ENCODE measurements around the gene RFK.
"Not testable (repeated sequence)": the region's sequence is repeated elsewhere in the genome, so short reads cannot be mapped to it uniquely, and the experiment has no call there.

Gene RFK

GRCh38 chr9:76394195-76394959, at the start of gene RFK:
Gene RFK (minus strand): TSS chr9:76394426. CDS start chr9:76394171, 255 bp downstream.
- ATAC-seq: peak; percentile 90
- H3K4me1 Mint-ChIP-seq: peaks cover 21% of the 10 kb centered on the region
- H3K27me3 Mint-ChIP-seq: no peaks in the 10 kb centered on the region
- DNase-seq: peak; percentile 79 to 92
- peak within 1 kb of the TSS; percentile 96 to 99 for H3K4me3 Mint-ChIP-seq
- peak within 1 kb of the TSS; percentile 97 to 98 for H3K27ac Mint-ChIP-seq
- no peaks in the 10 kb centered on the region for H3K9me3 Mint-ChIP-seq

GRCh38 chr9:76443887-76444286, 49.7 kb upstream of the RFK start:
- DNase-seq (no peak), ATAC-seq (no peak)
- peak overlapping the region in 1 of 2 donors; percentile 12 for H3K27ac Mint-ChIP-seq
- H3K4me3 Mint-ChIP-seq: peak overlapping the region in 1 of 2 donors; percentile 75
- peaks cover 29% of the 10 kb centered on the region for H3K4me1 Mint-ChIP-seq
- peaks cover 0 to 7% of the 10 kb centered on the region in 2 donors for H3K9me3 Mint-ChIP-seq
- peaks cover 6% of the 10 kb centered on the region for H3K27me3 Mint-ChIP-seq

- Mint-ChIP-seq H3K27ac (peak overlapping the region; percentile 95 to 97), H3K4me1 (peaks cover 45% of the 10 kb centered on the region), H3K27me3 (peaks cover 6% of the 10 kb centered on the region), H3K4me3 (peak overlapping the region; percentile 61 to 88), H3K9me3 (peaks cover 0 to 7% of the 10 kb centered on the region in 2 donors)
- ATAC-seq: peak; percentile 87
- DNase-seq: peak; percentile 41 to 74
Observed at GRCh38 chr9:76441551-76442322, 47.5 kb upstream of the RFK start.

GRCh38 chr9:76438841-76439588, 44.8 kb upstream of the RFK start:
- Mint-ChIP-seq H3K27ac (peak overlapping the region; percentile 34 to 86), H3K4me3 (peak overlapping the region in 1 of 2 donors; percentile 34), H3K9me3 (peaks cover 0 to 7% of the 10 kb centered on the region in 2 donors), H3K4me1 (peaks cover 52% of the 10 kb centered on the region), H3K27me3 (peaks cover 8% of the 10 kb centered on the region)
- DNase-seq: peak in 1 of 2 donors; percentile 44
- peak; percentile 74 for ATAC-seq

- ATAC-seq, H3K9me3 Mint-ChIP-seq, DNase-seq, H3K4me3 Mint-ChIP-seq, H3K27ac Mint-ChIP-seq: not testable (repeated sequence)
- H3K27me3 Mint-ChIP-seq: peaks cover 21% of the 10 kb centered on the region
- peaks cover 50% of the 10 kb centered on the region for H3K4me1 Mint-ChIP-seq
Observed at GRCh38 chr9:76437017-76437699, 42.9 kb upstream of the RFK start.

- not testable (repeated sequence) for H3K27ac Mint-ChIP-seq, H3K9me3 Mint-ChIP-seq, ATAC-seq, DNase-seq
- Mint-ChIP-seq H3K4me3 (peak overlapping the region in 1 of 2 donors; percentile 3), H3K27me3 (peaks cover 21% of the 10 kb centered on the region), H3K4me1 (peaks cover 29% of the 10 kb centered on the region)
Observed at GRCh38 chr9:76434897-76435296, 40.7 kb upstream of the RFK start.

- H3K9me3 Mint-ChIP-seq: no peaks in the 10 kb centered on the region
- no peak overlapping the region for H3K27ac Mint-ChIP-seq
- no peak for DNase-seq
- peaks cover 22% of the 10 kb centered on the region for H3K4me1 Mint-ChIP-seq
- peaks cover 21% of the 10 kb centered on the region for H3K27me3 Mint-ChIP-seq
- H3K4me3 Mint-ChIP-seq: peak overlapping the region in 1 of 2 donors; percentile 35
- peak; percentile 47 for ATAC-seq
Observed at GRCh38 chr9:76433836-76434235, 39.6 kb upstream of the RFK start.

GRCh38 chr9:76433406-76433805, 39.2 kb upstream of the RFK start:
- H3K27me3 Mint-ChIP-seq: peaks cover 21% of the 10 kb centered on the region
- ATAC-seq: peak; percentile 54
- no peak overlapping the region for H3K27ac Mint-ChIP-seq
- no peak for DNase-seq
- H3K4me1 Mint-ChIP-seq: peaks cover 18% of the 10 kb centered on the region
- no peaks in the 10 kb centered on the region for H3K9me3 Mint-ChIP-seq
- no peak overlapping the region for H3K4me3 Mint-ChIP-seq

GRCh38 chr9:76431601-76432000, 37.4 kb upstream of the RFK start:
- H3K27me3 Mint-ChIP-seq: peaks cover 21% of the 10 kb centered on the region
- H3K4me1 Mint-ChIP-seq: peaks cover 7% of the 10 kb centered on the region
- DNase-seq (no peak), ATAC-seq (no peak)
- no peak overlapping the region for H3K4me3 Mint-ChIP-seq
- no peaks in the 10 kb centered on the region for H3K9me3 Mint-ChIP-seq
- H3K27ac Mint-ChIP-seq: no peak overlapping the region

GRCh38 chr9:76426807-76427419, 32.7 kb upstream of the RFK start:
- peaks cover 20% of the 10 kb centered on the region for H3K4me1 Mint-ChIP-seq
- no peaks in the 10 kb centered on the region for H3K27me3 Mint-ChIP-seq
- H3K4me3 Mint-ChIP-seq: no peak overlapping the region
- no peak overlapping the region for H3K27ac Mint-ChIP-seq
- no peak for DNase-seq
- ATAC-seq: peak; percentile 58
- no peaks in the 10 kb centered on the region for H3K9me3 Mint-ChIP-seq

GRCh38 chr9:76425677-76426453, 31.6 kb upstream of the RFK start:
- Mint-ChIP-seq H3K4me3 (no peak overlapping the region), H3K4me1 (peaks cover 20% of the 10 kb centered on the region), H3K27me3 (no peaks in the 10 kb centered on the region), H3K9me3 (no peaks in the 10 kb centered on the region), H3K27ac (no peak overlapping the region)
- no peak for ATAC-seq
- no peak for DNase-seq

- Mint-ChIP-seq H3K27me3 (no peaks in the 10 kb centered on the region), H3K4me1 (peaks cover 20% of the 10 kb centered on the region), H3K4me3 (peak overlapping the region in 1 of 2 donors; percentile 37), H3K9me3 (no peaks in the 10 kb centered on the region), H3K27ac (peak overlapping the region in 1 of 2 donors; percentile 26)
- DNase-seq (no peak), ATAC-seq (peak; percentile 93)
Observed at GRCh38 chr9:76424491-76424890, 30.3 kb upstream of the RFK start.

- Mint-ChIP-seq H3K4me3 (peak overlapping the region in 1 of 2 donors; percentile 37), H3K27me3 (no peaks in the 10 kb centered on the region), H3K4me1 (peaks cover 20% of the 10 kb centered on the region), H3K27ac (peak overlapping the region in 1 of 2 donors; percentile 44), H3K9me3 (no peaks in the 10 kb centered on the region)
- ATAC-seq (peak; percentile 44), DNase-seq (no peak)
Observed at GRCh38 chr9:76423216-76424177, 29.3 kb upstream of the RFK start.

Data from stimulated activated naive CD8-positive, alpha-beta T cell treated with anti-CD3 and anti-CD28 coated beads, Interleukin-15, amount 100 ng/mL, for 72 hours (primary cell).